Measurements from ENCODE around the gene POLR2A.
"Not testable (repeated sequence)": the region's sequence is repeated elsewhere in the genome, so short reads cannot be mapped to it uniquely, and the experiment has no call there.

DNA sequence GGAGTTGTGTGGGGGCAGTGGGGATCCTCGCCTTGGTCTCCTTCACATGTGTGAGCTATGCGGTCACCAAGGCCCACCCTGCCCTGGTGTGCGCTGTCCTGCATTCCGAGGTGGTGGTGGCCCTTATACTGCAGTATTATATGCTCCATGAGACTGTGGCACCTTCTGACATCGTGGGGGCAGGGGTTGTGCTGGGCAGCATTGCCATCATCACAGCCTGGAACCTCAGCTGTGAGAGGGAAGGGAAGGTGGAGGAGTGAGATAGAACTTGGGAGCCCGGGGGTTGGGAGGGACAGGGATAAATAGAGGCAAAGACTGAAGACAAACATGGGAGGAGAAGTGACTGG lies 1.5 kb upstream of the POLR2A start:
- not testable (repeated sequence) for TF ChIP-seq EZH2 (IDR thresholded peaks at IDR 0.05; ENCODE audit: borderline replicate concordance, low read depth, low read length, poor library complexity, severe bottlenecking)
- TF ChIP-seq, protein P1, sequence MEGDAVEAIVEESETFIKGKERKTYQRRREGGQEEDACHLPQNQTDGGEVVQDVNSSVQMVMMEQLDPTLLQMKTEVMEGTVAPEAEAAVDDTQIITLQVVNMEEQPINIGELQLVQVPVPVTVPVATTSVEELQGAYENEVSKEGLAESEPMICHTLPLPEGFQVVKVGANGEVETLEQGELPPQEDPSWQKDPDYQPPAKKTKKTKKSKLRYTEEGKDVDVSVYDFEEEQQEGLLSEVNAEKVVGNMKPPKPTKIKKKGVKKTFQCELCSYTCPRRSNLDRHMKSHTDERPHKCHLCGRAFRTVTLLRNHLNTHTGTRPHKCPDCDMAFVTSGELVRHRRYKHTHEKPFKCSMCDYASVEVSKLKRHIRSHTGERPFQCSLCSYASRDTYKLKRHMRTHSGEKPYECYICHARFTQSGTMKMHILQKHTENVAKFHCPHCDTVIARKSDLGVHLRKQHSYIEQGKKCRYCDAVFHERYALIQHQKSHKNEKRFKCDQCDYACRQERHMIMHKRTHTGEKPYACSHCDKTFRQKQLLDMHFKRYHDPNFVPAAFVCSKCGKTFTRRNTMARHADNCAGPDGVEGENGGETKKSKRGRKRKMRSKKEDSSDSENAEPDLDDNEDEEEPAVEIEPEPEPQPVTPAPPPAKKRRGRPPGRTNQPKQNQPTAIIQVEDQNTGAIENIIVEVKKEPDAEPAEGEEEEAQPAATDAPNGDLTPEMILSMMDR (conservative IDR thresholded peaks at IDR 0.05; ENCODE audit: low read depth, low read length) = not testable (repeated sequence)

All from A673 (cell line).